GM18520 (cell line): ENCODE measurements around the gene SCFD2.

Source experiments
- ATAC-seq: cut with Tn5 transposase; IDR thresholded peaks from one replicate; pipeline ENCODE4 v1.9.1; 2021; ENCODE audit not compliant: unreplicated experiment

SCFD2 gene

GRCh38 chr4:52868133-52868532, 497.7 kb downstream of the SCFD2 start:
- no peak for ATAC-seq

GRCh38 chr4:52867163-52867562, 498.7 kb downstream of the SCFD2 start:
- no peak for ATAC-seq

- ATAC-seq: no peak
Observed at GRCh38 chr4:52866734-52867133, 499.1 kb downstream of the SCFD2 start.

- no peak for ATAC-seq
Observed at GRCh38 chr4:52865300-52865699, 500.6 kb downstream of the SCFD2 start.

- ATAC-seq: no peak
Observed at GRCh38 chr4:52864793-52865192, 501.1 kb downstream of the SCFD2 start.

GRCh38 chr4:52863324-52863723, 502.5 kb downstream of the SCFD2 start:
- ATAC-seq: no peak

GRCh38 chr4:52862639-52863161, 503.2 kb downstream of the SCFD2 start:
- ATAC-seq: no peak

GRCh38 chr4:52861879-52862616, 503.8 kb downstream of the SCFD2 start, which contains the start of gene RASL11B:
Gene RASL11B, plus strand, starts transcription at chr4:52862317. Its CDS starts 191 bp downstream, at chr4:52862508.
- peak; percentile 98 for ATAC-seq

- no peak for ATAC-seq
Observed at GRCh38 chr4:52861171-52861823, 504.6 kb downstream of the SCFD2 start.

GRCh38 chr4:52860361-52860760, 505.5 kb downstream of the SCFD2 start:
- ATAC-seq: no peak

GRCh38 chr4:52856801-52857200, 509.1 kb downstream of the SCFD2 start:
- ATAC-seq: no peak

- no peak for ATAC-seq
Observed at GRCh38 chr4:52853351-52853750, 512.5 kb downstream of the SCFD2 start.

GRCh38 chr4:52852711-52853110, 513.1 kb downstream of the SCFD2 start:
- no peak for ATAC-seq

- ATAC-seq: no peak
Observed at GRCh38 chr4:52852041-52852440, 513.8 kb downstream of the SCFD2 start.

- no peak for ATAC-seq
Observed at GRCh38 chr4:52850406-52851124, 515.3 kb downstream of the SCFD2 start.

- ATAC-seq: no peak
Observed at GRCh38 chr4:52848254-52848653, 517.6 kb downstream of the SCFD2 start.

GRCh38 chr4:52846502-52846901, 519.4 kb downstream of the SCFD2 start:
- no peak for ATAC-seq

- no peak for ATAC-seq
Observed at GRCh38 chr4:52844596-52844995, 521.3 kb downstream of the SCFD2 start.

GRCh38 chr4:52843958-52844357, 521.9 kb downstream of the SCFD2 start:
- ATAC-seq: no peak

- ATAC-seq: no peak
Observed at GRCh38 chr4:52843351-52843750, 522.5 kb downstream of the SCFD2 start.

- no peak for ATAC-seq
Observed at GRCh38 chr4:52842792-52843191, 523.1 kb downstream of the SCFD2 start.
